H1 (cell line): ENCODE results near the gene RNF2. TPM values are rescaled to one million over a fixed set of nuclear protein-coding genes. Genes with fewer than 3 reads are reported as not detected.

ENCODE experiments used
- CTCF ChIA-PET: fragments of 300-600 bp; sonication (Branson Sonifier 250); formaldehyde crosslinking; loops from one replicate; lab custom pipeline; 2021; ENCODE audit not compliant: partially characterized antibody; lab: Charles Lee
- POLR2A ChIA-PET: fragments of 300-600 bp; sonication (Branson Sonifier 250); formaldehyde crosslinking; loops from one replicate; lab custom pipeline; 2021; ENCODE audit warnings: inconsistent platforms; ENCODE audit not compliant: partially characterized antibody; lab: Charles Lee
- DNase-seq, 2 experiments: peaks; one replicate each; pipeline versions ENCODE4 v3.0.0 to v3.0.0-alpha.2; 2010 to 2022; ENCODE audit warnings: low spot score in 2 of 2, low read depth in 1 of 2, mixed read lengths in 1 of 2
- FAIRE-seq: peaks from 2 replicates; lab custom pipeline; 2011; peaks lifted over from hg19 to GRCh38; lab: Jason Lieb, UNC
- H2AFZ ChIP-seq: 2 replicates; pipeline ENCODE4 v1.8.1; 2012; ENCODE audit warnings: low read length, inconsistent platforms
- H2AK5ac ChIP-seq: 2 replicates; pipeline ENCODE4 v1.6.1; 2013; ENCODE audit warnings: low read depth, low read length
- H2BK120ac ChIP-seq: replicated peaks from 2 replicates; pipeline ENCODE3; 2013; ENCODE audit warnings: low read depth, low read length, inconsistent platforms
- H2BK12ac ChIP-seq: 2 replicates; pipeline ENCODE4 v1.6.1; 2013; ENCODE audit warnings: low read depth, low read length
- H2BK15ac ChIP-seq: 2 replicates; pipeline ENCODE4 v1.6.1; 2013; ENCODE audit warnings: low read length
- H2BK20ac ChIP-seq: 2 replicates; pipeline ENCODE4 v1.6.1; 2013; ENCODE audit warnings: low read length
- H2BK5ac ChIP-seq: 2 replicates; pipeline ENCODE4 v1.6.1; 2013; ENCODE audit warnings: low read depth, low read length
- H3K14ac ChIP-seq: 2 replicates; pipeline ENCODE4 v1.6.1; 2013; ENCODE audit warnings: inconsistent platforms; ENCODE audit not compliant: insufficient read length
- H3K18ac ChIP-seq: 2 replicates; pipeline ENCODE4 v1.6.1; 2013; ENCODE audit warnings: low read length; ENCODE audit errors: extremely low read depth
- H3K23ac ChIP-seq: 2 replicates; pipeline ENCODE4 v1.6.1; 2013; ENCODE audit warnings: inconsistent platforms; ENCODE audit not compliant: insufficient read length
- H3K23me2 ChIP-seq: 2 replicates; pipeline ENCODE4 v1.6.1; 2013; ENCODE audit warnings: low read depth, low read length
- H3K27ac ChIP-seq: 2 replicates; pipeline ENCODE4 v1.6.1; 2011; ENCODE audit warnings: low read depth, low read length, inconsistent platforms
- H3K27me3 ChIP-seq, 4 experiments: replicated peaks in 1 of 4; 1 replicate in 1 of 4; 2 replicates in 3 of 4; pipeline versions ENCODE4 v1.6.1 to v1.8.1; 2011 to 2013; ENCODE audit warnings: low read length in 3 of 4, mild to moderate bottlenecking in 3 of 4, inconsistent platforms in 2 of 4, mixed read lengths in 2 of 4, moderate library complexity in 1 of 4; ENCODE audit not compliant: control insufficient read depth in 3 of 4, insufficient read depth in 3 of 4; ENCODE audit errors: extremely low read depth in 1 of 4
- H3K36me3 ChIP-seq, 4 experiments: 2 replicates each; pipeline versions ENCODE4 v1.6.1 to v1.8.1; 2011 to 2013; ENCODE audit warnings: mild to moderate bottlenecking in 4 of 4, low read length in 3 of 4, moderate library complexity in 2 of 4, control low read depth in 1 of 4, inconsistent platforms in 1 of 4; ENCODE audit not compliant: insufficient read depth in 4 of 4, control insufficient read depth in 2 of 4
- H3K4ac ChIP-seq: replicated peaks from 2 replicates; pipeline ENCODE3; 2013; ENCODE audit warnings: low read length, low read depth, mixed read lengths, inconsistent platforms; ENCODE audit not compliant: insufficient read length
- H3K4me1 ChIP-seq, 4 experiments: replicated peaks in 1 of 4; 1 replicate in 1 of 4; 2 replicates in 3 of 4; pipeline versions ENCODE4 v1.6.1 to v1.8.1; 2011 to 2013; ENCODE audit warnings: low read length in 3 of 4, inconsistent platforms in 2 of 4, mixed read lengths in 1 of 4; ENCODE audit not compliant: insufficient read depth in 4 of 4, control insufficient read depth in 3 of 4
- H3K4me2 ChIP-seq, 2 experiments: 2 replicates each; pipeline versions ENCODE4 v1.6.1 to v1.8.1; 2011 to 2013; ENCODE audit warnings: low read depth in 2 of 2, low read length in 2 of 2, control low read depth in 1 of 2, inconsistent platforms in 1 of 2, mild to moderate bottlenecking in 1 of 2; ENCODE audit not compliant: insufficient read depth in 1 of 2
- H3K4me3 ChIP-seq, 4 experiments: fragments of 200-600, 300-600 bp in 1 of 4; sonication (generic), shearing (Covaris generic), sonication (Bioruptor Twin) in 1 of 4; 2 replicates each; pipeline versions ENCODE4 v1.5.1 to v1.8.1; 2011 to 2016; ENCODE audit warnings: low read length in 4 of 4, low read depth in 3 of 4, control low read depth in 2 of 4, inconsistent platforms in 2 of 4, mild to moderate bottlenecking in 2 of 4, mixed read lengths in 1 of 4, moderate library complexity in 1 of 4; ENCODE audit not compliant: insufficient read depth in 2 of 4; ENCODE audit errors: extremely low read depth in 1 of 4
- H3K56ac ChIP-seq: replicated peaks from 2 replicates; pipeline ENCODE3; 2013; ENCODE audit warnings: low read depth, mild to moderate bottlenecking, mixed read lengths, low read length, inconsistent platforms; ENCODE audit not compliant: insufficient read length
- H3K79me1 ChIP-seq: 2 replicates; pipeline ENCODE4 v1.6.1; 2013; ENCODE audit warnings: low read depth, low read length, control low read depth
- H3K79me2 ChIP-seq, 2 experiments: 2 replicates each; pipeline versions ENCODE4 v1.6.1 to v1.8.1; 2012 to 2013; ENCODE audit warnings: low read length in 2 of 2, mild to moderate bottlenecking in 2 of 2, inconsistent platforms in 1 of 2; ENCODE audit not compliant: insufficient read depth in 2 of 2, control insufficient read depth in 1 of 2
- H3K9ac ChIP-seq, 4 experiments: replicated peaks in 1 of 4; 1 replicate in 1 of 4; 2 replicates in 3 of 4; pipeline versions ENCODE4 v1.6.1 to v1.8.1; 2011 to 2013; ENCODE audit warnings: low read depth in 3 of 4, low read length in 3 of 4, control low read depth in 2 of 4, mild to moderate bottlenecking in 2 of 4, moderate library complexity in 2 of 4, inconsistent platforms in 1 of 4; ENCODE audit errors: extremely low read depth in 1 of 4
- H3K9me3 ChIP-seq, 2 experiments: 2 replicates each; pipeline versions ENCODE4 v1.6.1 to v1.8.1; 2012 to 2013; ENCODE audit warnings: mild to moderate bottlenecking in 2 of 2, moderate library complexity in 2 of 2, control low read depth in 1 of 2, inconsistent platforms in 1 of 2, low read depth in 1 of 2, low read length in 1 of 2, mixed read lengths in 1 of 2; ENCODE audit not compliant: insufficient read depth in 2 of 2
- H4K20me1 ChIP-seq, 2 experiments: replicated peaks in 1 of 2; 2 replicates each; pipeline versions ENCODE3 to v1.8.1; 2011 to 2013; ENCODE audit warnings: inconsistent platforms in 2 of 2, low read length in 2 of 2, mild to moderate bottlenecking in 1 of 2; ENCODE audit not compliant: insufficient read depth in 2 of 2, control insufficient read depth in 1 of 2
- H4K5ac ChIP-seq: 2 replicates; pipeline ENCODE4 v1.6.1; 2013; ENCODE audit warnings: low read length, low read depth, mixed read lengths, inconsistent platforms; ENCODE audit not compliant: insufficient read length
- H4K8ac ChIP-seq: 2 replicates; pipeline ENCODE4 v1.8.0; 2013; ENCODE audit warnings: mild to moderate bottlenecking, moderate library complexity, low read length, inconsistent platforms; ENCODE audit not compliant: insufficient read depth; ENCODE audit errors: extremely low read depth
- H4K91ac ChIP-seq: replicated peaks from 2 replicates; pipeline ENCODE3; 2013; ENCODE audit warnings: low read length, mixed read lengths, inconsistent platforms; ENCODE audit not compliant: insufficient read length
- ASH2L ChIP-seq: fragments of 200-600, 300-600 bp; sonication (generic); IDR thresholded peaks from one replicate; pipeline ENCODE4 v1.7.1; 2017; ENCODE audit warnings: low read length
- CEBPB ChIP-seq: IDR thresholded peaks from 2 replicates; pipeline ENCODE4 v1.6.1; 2012; ENCODE audit warnings: low read depth, low read length
- GTF2F1 ChIP-seq: IDR thresholded peaks from 2 replicates; pipeline ENCODE4 v1.6.1; 2012; ENCODE audit warnings: low read depth, low read length, improper control_type of control experiment, borderline replicate concordance
- KDM4A ChIP-seq: IDR thresholded peaks from one replicate; pipeline ENCODE4 v1.7.1; 2012; ENCODE audit warnings: low read depth, mild to moderate bottlenecking, moderate library complexity, low read length, inconsistent platforms; ENCODE audit not compliant: severe bottlenecking
- RNF2 ChIP-seq: fragments of 200-900, 300-1000 bp; sonication (generic); IDR thresholded peaks from 2 replicates; pipeline ENCODE4 v1.7.1; 2016; ENCODE audit warnings: borderline replicate concordance, low read depth, mild to moderate bottlenecking, antibody characterized with exemption, low read length; ENCODE audit not compliant: poor library complexity, severe bottlenecking; ENCODE audit errors: missing control alignments
- SIN3A ChIP-seq, 2 experiments: IDR thresholded peaks in 1 of 2; conservative IDR thresholded peaks in 1 of 2; 2 replicates each; pipeline ENCODE4 v1.6.1; 2011 to 2012; ENCODE audit warnings: low read length in 2 of 2, improper control_type of control experiment in 1 of 2, low read depth in 1 of 2, mild to moderate bottlenecking in 1 of 2
- SRF ChIP-seq: IDR thresholded peaks from 2 replicates; pipeline ENCODE4 v1.6.1; 2011; ENCODE audit warnings: mild to moderate bottlenecking, low read depth, low read length, moderate library complexity
- TAF7 ChIP-seq: optimal IDR thresholded peaks from 2 replicates; pipeline ENCODE3; 2011; ENCODE audit warnings: low read depth, mild to moderate bottlenecking, inconsistent platforms, low read length, moderate library complexity, borderline replicate concordance
- WGBS, 2 experiments: shearing (Covaris generic) in 1 of 2; methylation state at CpG; one replicate each; pipeline versions ENCODE4 v1.1.6 to v1.1.7; 2013 to 2015; ENCODE audit warnings: low lambda C conversion rate in 2 of 2, mixed read lengths in 2 of 2, inconsistent platforms in 1 of 2, low coverage in 1 of 2, missing lambda C conversion rate in 1 of 2; ENCODE audit not compliant: insufficient replicate concordance in 2 of 2, insufficient coverage in 1 of 2, insufficient read length in 1 of 2; ENCODE audit errors: extremely low coverage in 1 of 2, missing lambda C conversion rate in 1 of 2; 5-methylcytosine and 5-hydroxymethylcytosine counted together
- polyA plus RNA-seq, 7 experiments: library from polyadenylated mRNA; depleted of rRNA in 3 of 7; stranded (reverse) in 5 of 7; unstranded in 2 of 7; fragments of >200 nt in 5 of 7; fragments of 200-250 nt in 2 of 7; gene quantifications; 1 replicate in 5 of 7; 2 replicates in 1 of 7; 4 replicates in 1 of 7; pipeline versions ENCODE4 v1.2.1 to v1.2.3, GENCODE V29; 2011 to 2013; ENCODE audit warnings: missing spikeins in 2 of 7, mixed read lengths in 2 of 7
- total RNA-seq: library from RNA; stranded (reverse); fragmentation: NEBNext Ultra II Directional; extraction: Animal tissue kit (Norgen Biotek cat#: 25700); gene quantifications from 2 replicates; pipeline ENCODE4 v1.2.1, GENCODE V29; 2021
- TF ChIP-seq, protein P1 (sequence below): IDR thresholded peaks from 2 replicates; pipeline ENCODE4 v1.6.1; 2012; ENCODE audit warnings: inconsistent platforms
- TF ChIP-seq, protein P2 (sequence below), 3 experiments: IDR thresholded peaks; 1 replicate in 2 of 3; 2 replicates in 1 of 3; pipeline versions ENCODE4 v1.5.1 to v1.6.1; 2011; ENCODE audit warnings: low read length in 3 of 3, mild to moderate bottlenecking in 3 of 3, inconsistent platforms in 2 of 3, low read depth in 1 of 3, moderate library complexity in 1 of 3; ENCODE audit not compliant: insufficient read depth in 1 of 3; ENCODE audit errors: control extremely low read depth in 1 of 3

The RNF2 gene
- total and polyA plus RNA-seq, 2 of the 8 experiments (the other 6 are each of a cell fraction or from before 2014, with no cell fraction given) = 28.9 to 58.9 TPM

DNA sequence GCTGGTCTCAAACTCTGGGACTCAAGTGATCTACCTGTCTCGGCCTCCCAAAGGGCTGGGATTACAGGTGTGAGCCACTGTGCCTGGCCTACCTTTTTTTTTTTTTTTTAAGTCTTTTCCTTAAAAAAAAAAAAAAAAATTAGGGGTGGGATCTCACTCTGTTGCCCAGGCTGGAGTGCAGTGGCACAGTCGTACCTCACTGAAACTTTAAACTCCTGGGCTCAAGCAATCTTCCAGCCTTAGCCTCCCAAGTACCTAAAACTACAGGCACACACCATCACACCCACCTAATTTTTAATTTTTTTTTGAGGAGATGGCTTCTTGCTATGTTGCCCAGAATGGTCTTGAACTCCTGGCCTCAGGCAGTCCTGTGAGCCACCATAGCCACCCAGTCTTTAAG lies 38.5 kb downstream of the RNF2 start:
- H3K4me2 ChIP-seq = no peak overlapping the region
- H2AFZ ChIP-seq = no peak overlapping the region
- no peak overlapping the region for H3K9ac ChIP-seq
- no peak overlapping the region for H3K4ac ChIP-seq
- no peaks in the 10 kb centered on the region; the same call in none of the 2 replicates for H3K79me1 ChIP-seq
- H2AK5ac ChIP-seq = no peak overlapping the region
- DNase-seq (no peak), FAIRE-seq (no peak)
- no peak overlapping the region for H4K5ac ChIP-seq
- POLR2A ChIA-PET = interaction anchor here (1.7 kb wide), 1 partner anchor 27 kb away, joined by 6 read pairs; no protein-coding TSS in a partner anchor
- no peak overlapping the region for H3K56ac ChIP-seq
- H4K20me1 ChIP-seq = peaks cover 5 to 6% of the 10 kb centered on the region in 2 experiments
- H3K14ac ChIP-seq = no peak overlapping the region
- H4K91ac ChIP-seq = no peak overlapping the region
- 92% methylated on average over 2 of the region's 2 CpGs; no CpG with 5 or more reads in 1 of the 2 experiments for WGBS, 2 experiments
- no peak overlapping the region for H2BK12ac ChIP-seq
- H2BK120ac ChIP-seq = no peak overlapping the region
- H3K23ac ChIP-seq = no peak overlapping the region
- H4K8ac ChIP-seq = no peak overlapping the region
- H3K9me3 ChIP-seq = no peaks in the 10 kb centered on the region
- no peak overlapping the region for H3K18ac ChIP-seq
- CTCF ChIA-PET = interaction anchor here (0.8 to 1.3 kb wide), 2 partner anchors 38 to 74 kb away, joined by 3 to 4 read pairs; partner anchors contain the start of gene RNF2
- peaks cover 0 to 13% (median 6%) of the 10 kb centered on the region in 4 experiments; a peak in 4 of 8 replicates for H3K36me3 ChIP-seq
- no peaks in the 10 kb centered on the region for H3K27me3 ChIP-seq
- H3K4me3 ChIP-seq = no peak overlapping the region
- no peak overlapping the region for H2BK5ac ChIP-seq
- peaks cover 10 to 89% of the 10 kb centered on the region in 2 experiments for H3K79me2 ChIP-seq
- H3K4me1 ChIP-seq = no peaks in the 10 kb centered on the region; a peak in 1 of 7 replicates
- no peak overlapping the region for H2BK20ac ChIP-seq
- H3K27ac ChIP-seq = no peak overlapping the region
- no peak overlapping the region for H2BK15ac ChIP-seq
- no peaks in the 10 kb centered on the region for H3K23me2 ChIP-seq
- no peak for TF ChIP-seq CEBPB
- no peak for TF ChIP-seq KDM4A
- TF ChIP-seq, protein P1, sequence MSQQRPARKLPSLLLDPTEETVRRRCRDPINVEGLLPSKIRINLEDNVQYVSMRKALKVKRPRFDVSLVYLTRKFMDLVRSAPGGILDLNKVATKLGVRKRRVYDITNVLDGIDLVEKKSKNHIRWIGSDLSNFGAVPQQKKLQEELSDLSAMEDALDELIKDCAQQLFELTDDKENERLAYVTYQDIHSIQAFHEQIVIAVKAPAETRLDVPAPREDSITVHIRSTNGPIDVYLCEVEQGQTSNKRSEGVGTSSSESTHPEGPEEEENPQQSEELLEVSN = no peak
- no peak for TF ChIP-seq SIN3A (conservative IDR thresholded peaks at IDR 0.05 in 1 of 2, IDR thresholded peaks at IDR 0.05 in 1 of 2; ENCODE audit: low read depth in 1 of 2, low read length in 2 of 2)
- TF ChIP-seq TAF7 = no peak
- TF ChIP-seq RNF2 = no peak
- TF ChIP-seq, protein P2, sequence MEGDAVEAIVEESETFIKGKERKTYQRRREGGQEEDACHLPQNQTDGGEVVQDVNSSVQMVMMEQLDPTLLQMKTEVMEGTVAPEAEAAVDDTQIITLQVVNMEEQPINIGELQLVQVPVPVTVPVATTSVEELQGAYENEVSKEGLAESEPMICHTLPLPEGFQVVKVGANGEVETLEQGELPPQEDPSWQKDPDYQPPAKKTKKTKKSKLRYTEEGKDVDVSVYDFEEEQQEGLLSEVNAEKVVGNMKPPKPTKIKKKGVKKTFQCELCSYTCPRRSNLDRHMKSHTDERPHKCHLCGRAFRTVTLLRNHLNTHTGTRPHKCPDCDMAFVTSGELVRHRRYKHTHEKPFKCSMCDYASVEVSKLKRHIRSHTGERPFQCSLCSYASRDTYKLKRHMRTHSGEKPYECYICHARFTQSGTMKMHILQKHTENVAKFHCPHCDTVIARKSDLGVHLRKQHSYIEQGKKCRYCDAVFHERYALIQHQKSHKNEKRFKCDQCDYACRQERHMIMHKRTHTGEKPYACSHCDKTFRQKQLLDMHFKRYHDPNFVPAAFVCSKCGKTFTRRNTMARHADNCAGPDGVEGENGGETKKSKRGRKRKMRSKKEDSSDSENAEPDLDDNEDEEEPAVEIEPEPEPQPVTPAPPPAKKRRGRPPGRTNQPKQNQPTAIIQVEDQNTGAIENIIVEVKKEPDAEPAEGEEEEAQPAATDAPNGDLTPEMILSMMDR (IDR thresholded peaks at IDR 0.05; ENCODE audit: control extremely low read depth in 1 of 3, insufficient read depth in 1 of 3, low read depth in 1 of 3, low read length in 3 of 3) = no peak
- TF ChIP-seq SRF = no peak
- TF ChIP-seq ASH2L = no peak
- TF ChIP-seq GTF2F1 = no peak
